KOPT-K1 (cell line): ENCODE data around the gene DGCR6L.
A peak's percentile ranks its signal among the peaks of the same experiment; 100 is the strongest.
"Not testable (repeated sequence)": the region's sequence is repeated elsewhere in the genome, so short reads cannot be mapped to it uniquely, and the experiment has no call there.

Experiments
- H3K27ac ChIP-seq: fragments of 200-600 bp; sonication (generic); 2 replicates; pipeline ENCODE4 v1.5.1; 2016; ENCODE audit warnings: antibody characterized with exemption, mild to moderate bottlenecking, low read depth, low read length; ENCODE audit not compliant: poor library complexity, severe bottlenecking
- H3K36me3 ChIP-seq: fragments of 200-600 bp; sonication (generic); 2 replicates; pipeline ENCODE4 v1.5.1; 2017; ENCODE audit warnings: antibody characterized with exemption, mild to moderate bottlenecking, low read length, moderate library complexity; ENCODE audit not compliant: insufficient read depth
- H3K9me3 ChIP-seq: fragments of 200-600 bp; sonication (generic); 2 replicates; pipeline ENCODE4 v1.5.1; 2017; ENCODE audit warnings: antibody characterized with exemption, low read length, mild to moderate bottlenecking; ENCODE audit not compliant: insufficient read depth, poor library complexity, severe bottlenecking

The DGCR6L gene

DNA sequence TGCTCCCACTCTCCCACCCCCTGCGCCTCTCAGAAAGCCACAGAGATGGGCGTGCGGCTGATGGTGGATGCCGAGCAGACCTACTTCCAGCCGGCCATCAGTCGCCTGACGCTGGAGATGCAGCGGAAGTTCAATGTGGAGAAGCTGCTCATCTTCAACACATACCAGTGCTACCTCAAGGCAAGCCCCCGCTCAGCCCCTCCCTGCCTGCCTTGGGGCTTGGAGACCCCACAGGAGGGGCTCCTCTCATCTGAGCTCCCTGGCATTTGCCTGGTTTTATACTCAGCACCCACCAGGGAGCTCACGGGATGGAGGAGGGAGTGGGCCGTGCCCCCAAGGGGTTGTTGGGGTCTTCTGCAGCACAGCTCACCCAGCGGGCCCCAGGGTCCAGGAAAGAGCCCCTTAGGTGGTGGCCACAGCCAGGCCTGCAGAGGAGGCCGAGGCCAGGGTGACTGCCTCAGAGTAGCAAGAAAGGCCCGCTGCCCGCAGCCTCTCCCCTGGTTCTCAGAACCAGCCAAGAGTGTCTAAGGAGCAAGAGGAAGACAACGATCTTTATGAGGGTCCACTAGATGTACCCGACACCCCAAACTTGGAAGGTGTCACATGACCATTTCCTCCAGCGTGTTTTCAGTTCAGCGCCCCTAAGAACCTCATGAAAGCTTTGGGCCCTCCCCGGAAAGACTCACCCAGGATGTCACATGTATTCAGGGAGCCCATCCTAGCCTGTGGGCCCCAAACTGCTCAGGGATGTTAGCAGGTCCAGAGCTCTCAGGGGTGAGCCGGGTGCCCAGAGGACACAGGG lies 13.0 kb downstream of the DGCR6L start:
- H3K27ac ChIP-seq, H3K36me3 ChIP-seq, H3K9me3 ChIP-seq: not testable (repeated sequence)

DNA sequence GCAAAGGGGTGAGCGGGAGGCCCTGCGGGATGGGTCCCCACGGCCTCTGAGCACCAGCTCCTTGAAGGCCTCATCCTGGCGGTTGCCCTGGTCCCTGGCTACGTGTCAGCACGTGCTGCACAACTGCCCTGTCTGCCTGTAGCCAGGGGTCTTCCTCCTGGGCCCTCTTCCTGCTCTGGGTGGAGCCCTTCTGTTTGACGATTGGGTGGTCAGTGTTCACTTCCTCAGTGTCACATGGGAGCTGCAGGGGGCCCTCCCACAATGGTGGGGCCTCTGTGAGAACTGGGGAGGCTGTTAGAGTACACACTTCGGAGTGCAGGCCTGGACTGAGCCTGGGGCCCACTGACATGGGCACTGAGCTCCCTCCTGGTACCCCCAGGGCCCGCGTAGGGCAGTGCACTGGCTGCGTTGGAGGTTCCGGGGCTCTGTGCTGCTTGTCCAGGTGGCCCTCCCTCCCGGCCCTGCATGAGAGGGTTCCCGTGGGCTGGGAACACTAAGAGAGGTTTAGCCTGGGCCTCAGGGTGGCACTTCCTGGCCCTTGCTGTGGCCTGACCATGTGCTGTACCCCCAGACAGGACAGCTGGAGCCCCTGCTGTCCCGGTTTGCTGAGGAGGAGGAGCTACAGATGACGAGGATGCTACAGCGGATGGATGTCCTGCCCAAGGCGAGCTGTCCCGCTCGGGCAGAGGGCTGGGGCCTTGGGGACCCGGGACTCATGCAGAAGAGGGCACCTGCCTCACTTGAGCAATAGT lies 13.8 kb downstream of the DGCR6L start:
- Histone ChIP-seq H3K27ac (peak overlapping the region; percentile 22), H3K9me3 (no peaks in the 10 kb centered on the region), H3K36me3 (no peaks in the 10 kb centered on the region)

DNA sequence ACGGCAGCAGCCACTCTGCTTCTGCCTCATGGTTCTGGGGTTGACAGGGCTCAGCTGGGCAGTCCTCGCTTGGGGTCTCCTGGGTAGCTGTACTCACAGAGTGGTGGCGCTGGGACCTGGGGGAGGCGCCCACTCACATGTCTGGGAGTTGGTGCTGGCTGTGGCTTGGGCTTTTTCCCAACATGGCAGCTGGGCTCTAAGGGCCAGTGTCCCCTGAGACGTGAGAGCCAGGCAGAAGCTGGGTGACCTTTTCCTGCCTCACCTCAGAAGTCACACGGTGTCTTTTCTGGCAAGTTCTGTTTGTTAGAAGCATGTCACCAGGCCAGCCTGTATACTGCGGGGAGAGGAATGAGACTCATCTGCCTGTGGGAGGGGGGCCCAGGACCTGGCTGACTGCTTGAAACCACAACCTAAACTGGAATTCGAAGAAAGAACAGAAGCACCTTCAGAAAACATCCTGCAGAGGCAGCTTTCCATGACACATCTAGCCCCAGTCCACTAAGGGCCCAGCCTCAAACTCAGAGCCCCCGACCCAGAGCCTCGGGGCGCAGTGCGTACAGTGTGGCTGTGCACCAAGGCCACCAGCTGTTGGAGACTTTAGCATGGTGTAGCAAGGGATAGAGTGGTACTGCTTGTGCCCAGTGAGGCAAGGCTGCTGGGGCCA lies 14.5 kb downstream of the DGCR6L start:
- not testable (repeated sequence) for H3K9me3 ChIP-seq, H3K36me3 ChIP-seq
- H3K27ac ChIP-seq, result peak overlapping the region; percentile 22

DNA sequence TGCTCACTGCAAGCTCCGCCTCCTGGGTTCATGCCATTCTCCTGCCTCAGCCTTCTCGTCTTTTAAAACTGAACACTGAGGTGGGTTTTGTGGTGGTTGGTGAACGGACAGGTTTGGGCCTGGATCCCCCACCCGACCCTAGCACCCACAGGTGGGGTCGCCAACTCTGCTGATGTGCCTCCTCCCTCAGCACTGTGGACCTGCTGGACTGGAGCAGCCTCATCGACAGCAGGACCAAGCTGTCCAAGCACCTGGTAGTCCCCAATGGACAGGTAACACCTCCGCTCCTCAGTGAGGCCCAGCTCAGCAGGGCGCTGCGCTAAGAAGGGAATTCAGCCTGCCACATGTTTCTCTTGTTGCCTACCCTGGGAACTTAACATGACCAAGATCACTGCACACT lies 15.2 kb downstream of the DGCR6L start:
- Histone ChIP-seq H3K27ac (no peak overlapping the region), H3K36me3 (no peaks in the 10 kb centered on the region)

DNA sequence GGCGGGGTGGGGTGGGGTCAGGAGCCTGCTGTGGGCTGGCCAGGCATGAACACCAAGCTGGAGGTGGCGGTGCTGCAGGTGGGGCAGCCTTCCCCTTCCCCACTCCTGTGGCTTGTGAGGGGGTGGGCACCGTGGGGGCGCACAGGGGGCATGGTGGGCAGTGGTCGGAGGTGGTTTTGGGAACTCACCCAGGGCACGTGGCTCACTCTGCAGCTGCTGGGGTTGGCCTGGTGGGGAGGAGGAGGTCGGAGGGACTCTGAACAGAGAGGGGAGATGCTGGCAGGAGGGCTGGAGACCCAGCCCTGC lies 16.7 kb downstream of the DGCR6L start:
- H3K36me3 ChIP-seq, H3K27ac ChIP-seq, H3K9me3 ChIP-seq: not testable (repeated sequence)

More for the DNA sequence above, 15.2 kb downstream of the DGCR6L start:
- H3K9me3 ChIP-seq, result no peaks in the 10 kb centered on the region

DNA sequence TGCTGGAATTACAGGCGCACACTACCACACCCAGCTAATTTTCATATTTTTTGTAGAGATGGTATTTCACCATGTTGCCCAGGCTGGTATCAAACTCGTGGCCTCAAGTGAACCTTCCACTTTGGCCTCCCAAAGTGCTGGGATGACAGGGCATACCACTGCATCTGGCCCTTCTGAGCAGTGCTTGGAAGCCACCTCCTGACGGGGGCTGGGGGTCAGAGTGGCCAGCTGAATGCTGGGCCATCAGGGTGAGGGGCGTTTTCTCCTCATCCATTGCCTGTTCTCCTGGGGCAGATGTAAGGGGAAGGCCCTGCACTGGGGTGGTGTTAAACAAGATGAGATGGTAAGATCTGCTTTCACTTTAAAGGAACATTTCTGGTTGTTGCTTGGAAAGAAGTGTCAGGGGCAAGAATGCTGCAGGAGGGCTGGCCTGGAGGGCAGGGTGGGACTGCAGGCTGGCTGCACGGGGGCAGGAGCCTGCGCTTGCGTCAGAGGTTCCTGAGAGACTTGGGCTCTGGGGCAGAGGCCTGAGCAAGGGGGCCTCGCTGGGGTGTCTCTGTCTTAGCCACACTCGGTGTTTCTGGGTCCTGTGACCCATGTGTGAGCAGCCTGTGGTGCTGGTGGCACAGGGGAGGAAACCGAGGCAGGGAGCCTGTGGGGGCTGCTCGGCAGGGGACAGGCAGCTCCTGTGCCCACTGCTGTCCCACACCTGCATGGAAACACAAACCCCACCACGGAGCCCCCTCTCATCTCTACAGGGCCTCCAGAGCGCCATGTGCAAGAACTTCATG lies 17.2 kb downstream of the DGCR6L start:
- Histone ChIP-seq H3K27ac (no peak overlapping the region), H3K9me3 (no peaks in the 10 kb centered on the region), H3K36me3 (no peaks in the 10 kb centered on the region)

DNA sequence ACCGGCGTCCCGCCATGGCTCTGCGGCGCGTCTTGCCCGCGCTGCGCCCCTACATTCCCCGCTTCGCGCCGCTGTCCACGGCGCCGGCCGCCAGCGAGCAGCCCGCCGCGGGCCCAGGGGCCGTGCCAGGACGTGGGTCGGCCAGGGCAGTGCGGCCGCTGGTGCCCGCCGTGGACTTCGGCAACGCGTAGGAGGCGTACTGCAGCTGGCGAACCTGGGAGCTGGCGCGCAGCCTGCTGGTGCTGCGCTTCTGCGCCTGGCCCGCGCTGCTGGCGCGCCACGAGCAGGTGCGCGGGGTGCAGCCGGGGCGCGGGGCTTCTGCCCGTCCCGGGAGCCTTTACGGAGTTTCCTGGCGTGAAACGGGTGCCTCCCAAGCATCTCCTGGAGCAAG lies 20.1 kb downstream of the DGCR6L start:
- Histone ChIP-seq H3K27ac (no peak overlapping the region), H3K9me3 (no peaks in the 10 kb centered on the region), H3K36me3 (no peaks in the 10 kb centered on the region)

DNA sequence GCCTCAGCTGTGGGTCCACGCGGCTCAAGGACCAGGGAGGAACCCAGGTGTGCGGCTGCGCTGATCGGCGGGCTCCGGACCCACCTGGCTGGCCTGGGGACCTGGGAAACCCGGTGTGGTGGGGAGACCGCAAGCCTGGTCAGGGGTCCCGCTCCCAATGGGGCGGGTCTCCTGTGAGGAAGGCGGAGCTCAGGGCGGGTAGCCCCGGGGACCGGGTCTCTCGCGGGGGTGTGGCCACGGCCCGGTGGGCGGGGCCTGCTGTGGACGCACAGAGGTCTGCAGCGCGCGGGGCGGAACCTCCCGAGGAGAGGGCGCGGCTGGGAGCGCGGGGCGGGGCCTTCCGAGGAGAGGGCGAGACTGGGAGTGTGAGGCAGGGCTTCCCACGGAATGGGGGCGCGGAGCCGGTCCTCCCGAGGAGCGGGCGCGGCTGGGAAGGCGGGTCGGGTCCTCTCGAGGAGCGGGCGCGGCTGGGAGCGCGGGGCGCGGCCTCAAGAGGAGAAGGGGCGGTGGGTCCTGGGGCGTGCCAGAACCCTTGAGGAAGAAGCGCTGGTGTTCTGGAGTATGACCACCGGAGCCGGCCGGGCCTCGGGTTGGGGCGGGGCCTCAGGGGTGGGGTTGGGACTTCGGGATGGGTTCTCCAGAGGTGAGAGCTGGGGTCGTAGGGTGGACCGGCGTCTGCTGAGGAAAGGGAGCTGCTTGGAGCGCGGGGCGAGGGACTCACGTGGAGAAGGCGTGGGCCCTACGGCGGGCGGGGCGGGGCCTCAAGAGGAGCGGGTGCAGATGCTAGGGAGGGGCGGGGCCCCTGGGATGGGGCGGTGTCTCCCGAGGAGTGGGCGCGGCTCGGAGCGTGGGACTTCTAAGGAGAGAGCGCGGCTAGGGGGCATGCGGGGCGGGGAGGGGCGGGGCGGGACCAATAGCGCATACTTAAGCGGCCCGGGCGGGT lies 20.8 kb downstream of the DGCR6L start:
- H3K36me3 ChIP-seq, result no peaks in the 10 kb centered on the region
- H3K9me3 ChIP-seq, result no peaks in the 10 kb centered on the region
- H3K27ac ChIP-seq, result no peak overlapping the region

DNA sequence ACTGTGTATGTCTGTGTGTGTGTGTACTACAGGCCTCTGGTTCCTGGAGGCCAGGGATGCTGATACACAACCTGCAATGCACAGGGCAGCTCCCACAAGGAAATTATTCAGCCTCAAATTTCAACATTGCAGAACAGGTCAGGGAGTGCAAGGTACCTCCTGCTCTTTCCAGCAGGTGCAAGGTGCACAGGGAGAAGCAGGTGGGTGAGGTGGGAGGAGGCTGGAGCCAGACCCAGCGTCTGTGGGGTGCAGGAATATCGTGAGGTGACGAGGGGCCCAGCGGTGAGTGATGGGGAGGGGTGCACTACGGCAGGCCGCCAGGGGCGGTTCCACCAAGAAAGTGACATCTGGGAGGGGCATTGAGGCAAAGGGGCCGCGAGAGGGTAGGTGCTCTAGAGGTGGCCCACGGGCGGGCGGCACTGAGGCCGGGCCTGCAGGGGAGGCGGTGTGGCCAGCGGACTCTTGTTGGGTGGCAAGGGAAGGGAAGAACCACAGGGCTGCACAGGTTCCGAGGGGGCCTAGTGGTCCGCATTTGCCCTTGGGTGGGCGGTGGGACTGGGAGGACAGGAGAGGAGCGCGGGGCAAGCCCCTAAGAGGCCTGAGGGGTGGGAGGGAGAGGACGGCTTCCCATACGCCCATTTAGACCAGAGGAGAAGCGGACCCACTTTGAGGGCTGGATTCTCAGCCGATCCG lies 21.6 kb downstream of the DGCR6L start:
- H3K9me3 ChIP-seq, result no peaks in the 10 kb centered on the region
- H3K27ac ChIP-seq, result no peak overlapping the region
- H3K36me3 ChIP-seq, result no peaks in the 10 kb centered on the region

DNA sequence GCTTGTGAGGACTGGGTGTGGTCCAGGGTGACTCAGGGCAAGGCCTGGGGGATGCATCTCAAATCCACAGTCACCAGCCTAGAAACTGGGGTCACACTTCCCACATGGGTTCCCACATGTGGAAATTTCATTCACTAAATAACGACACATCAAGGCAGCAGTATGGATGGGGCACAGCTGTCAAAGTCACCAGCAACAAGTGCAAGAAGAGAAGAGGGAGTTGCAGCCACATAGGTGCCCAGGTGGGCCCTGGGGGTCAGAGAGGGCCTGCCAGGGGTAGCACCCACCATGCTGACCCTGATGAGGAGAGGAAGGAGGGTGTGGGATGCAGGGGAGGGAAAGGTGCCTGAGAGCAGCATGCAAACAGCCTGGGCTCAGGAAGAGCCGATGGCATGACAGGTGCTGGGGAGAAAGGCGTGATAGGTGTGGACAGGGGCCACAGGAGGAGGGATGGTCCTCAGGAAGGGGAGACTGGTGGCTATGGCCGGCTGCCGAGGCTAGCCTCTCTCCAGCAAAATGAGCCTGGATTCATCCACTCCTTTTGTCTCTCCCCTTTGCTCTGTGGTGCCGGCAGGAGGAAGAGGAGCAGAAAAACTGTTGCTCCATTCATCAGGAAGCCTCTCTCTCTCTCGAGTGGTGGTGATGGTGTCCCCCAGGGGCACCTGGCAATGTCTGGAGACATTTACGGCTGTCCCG lies 22.3 kb downstream of the DGCR6L start:
- Histone ChIP-seq H3K9me3 (no peaks in the 10 kb centered on the region), H3K36me3 (no peaks in the 10 kb centered on the region), H3K27ac (no peak overlapping the region)

DNA sequence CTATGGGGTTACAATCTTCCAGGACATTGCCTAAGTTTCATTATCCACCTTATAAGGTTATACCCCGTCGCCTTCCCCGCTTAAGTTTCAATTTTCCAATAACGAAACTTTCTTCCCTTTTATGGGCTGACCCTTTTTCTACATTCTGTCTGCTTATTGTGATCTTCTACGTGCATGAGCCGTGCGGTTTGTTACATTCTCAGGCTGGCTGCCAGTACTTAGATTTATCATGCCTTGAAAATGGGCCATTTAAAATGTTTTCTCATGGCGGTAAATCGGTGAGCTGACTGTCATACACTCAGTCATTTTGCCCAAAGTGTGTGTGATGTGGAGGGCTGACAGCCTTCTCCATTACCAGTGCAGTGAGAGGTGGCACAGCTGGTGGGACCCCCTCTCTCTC lies 23.3 kb downstream of the DGCR6L start:
- H3K36me3 ChIP-seq, result no peaks in the 10 kb centered on the region
- H3K9me3 ChIP-seq, result no peaks in the 10 kb centered on the region
- H3K27ac ChIP-seq, result no peak overlapping the region

DNA sequence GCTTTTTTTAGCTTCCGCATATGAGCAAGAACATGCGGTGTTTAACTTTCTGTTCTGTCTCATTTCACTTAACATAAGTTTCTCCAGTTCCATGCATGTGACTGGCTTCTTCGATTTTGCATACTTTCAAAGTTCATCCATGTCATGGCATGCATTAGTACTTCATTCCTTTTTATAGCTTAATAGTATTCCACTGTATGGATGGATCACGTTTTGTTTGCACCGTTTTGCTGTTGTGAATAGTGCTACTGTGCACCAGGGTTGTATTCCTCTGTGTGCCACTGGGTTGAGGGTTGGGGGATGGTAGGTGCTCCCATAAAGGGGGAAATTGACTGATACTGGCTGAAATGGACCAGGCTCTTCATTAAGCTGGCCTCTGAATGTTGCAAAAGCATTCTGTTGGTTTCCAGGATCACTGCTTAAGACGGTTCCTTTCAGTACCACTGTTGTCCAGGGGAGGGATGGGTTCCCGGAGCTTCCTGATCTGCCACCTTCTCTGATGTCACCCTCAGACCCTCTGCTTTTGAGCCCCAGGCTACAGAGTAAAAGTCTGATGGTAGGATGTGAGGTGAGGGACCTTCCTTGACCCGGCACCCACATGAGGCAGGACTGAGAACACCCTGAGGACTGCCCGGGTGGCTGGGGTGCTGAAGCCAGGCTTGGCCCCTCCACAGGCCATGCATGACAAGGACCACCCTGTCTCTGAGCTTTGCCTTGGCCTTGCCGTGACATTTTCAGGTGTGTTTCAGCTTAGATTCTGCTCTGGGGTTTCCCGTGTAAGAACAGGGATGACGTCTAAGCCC lies 24.4 kb downstream of the DGCR6L start:
- no peak overlapping the region for H3K27ac ChIP-seq
- no peaks in the 10 kb centered on the region for H3K9me3 ChIP-seq
- H3K36me3 ChIP-seq, result no peaks in the 10 kb centered on the region
